ENCODE measurements around the gene RETREG3. TPM values are rescaled to one million over a fixed set of nuclear protein-coding genes. Genes with fewer than 3 reads are reported as not detected.

Gene RETREG3
- total and polyA plus RNA-seq, 2 experiments from 2014 or later: 36.3 to 55.3 TPM

DNA sequence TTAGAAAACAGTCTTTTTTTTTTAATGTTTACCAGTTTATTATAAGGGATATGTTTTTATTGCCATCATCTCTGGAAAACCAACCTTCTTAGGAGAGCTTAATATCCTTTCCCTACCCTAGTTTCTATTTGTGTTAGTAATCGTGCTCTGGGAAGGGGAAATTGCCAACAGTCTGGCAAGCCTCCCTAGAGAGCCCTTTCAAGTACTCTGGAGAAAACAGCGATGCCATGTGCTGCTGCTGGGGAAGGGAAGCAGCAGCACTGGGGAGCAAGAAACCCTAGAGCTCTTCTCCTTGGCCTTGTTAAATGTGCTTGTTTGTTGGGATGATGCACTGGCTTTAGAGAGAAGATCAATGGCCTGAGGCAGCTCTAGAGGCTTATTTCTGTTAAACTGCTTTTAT is 10.3 kb downstream of the RETREG3 start:
- no peak overlapping the region for H2AFZ ChIP-seq
- 92% methylated on average over 2 of the region's 2 CpGs for WGBS (ENCODE audit: low lambda C conversion rate, missing lambda C conversion rate)
- TF ChIP-seq, protein P1, sequence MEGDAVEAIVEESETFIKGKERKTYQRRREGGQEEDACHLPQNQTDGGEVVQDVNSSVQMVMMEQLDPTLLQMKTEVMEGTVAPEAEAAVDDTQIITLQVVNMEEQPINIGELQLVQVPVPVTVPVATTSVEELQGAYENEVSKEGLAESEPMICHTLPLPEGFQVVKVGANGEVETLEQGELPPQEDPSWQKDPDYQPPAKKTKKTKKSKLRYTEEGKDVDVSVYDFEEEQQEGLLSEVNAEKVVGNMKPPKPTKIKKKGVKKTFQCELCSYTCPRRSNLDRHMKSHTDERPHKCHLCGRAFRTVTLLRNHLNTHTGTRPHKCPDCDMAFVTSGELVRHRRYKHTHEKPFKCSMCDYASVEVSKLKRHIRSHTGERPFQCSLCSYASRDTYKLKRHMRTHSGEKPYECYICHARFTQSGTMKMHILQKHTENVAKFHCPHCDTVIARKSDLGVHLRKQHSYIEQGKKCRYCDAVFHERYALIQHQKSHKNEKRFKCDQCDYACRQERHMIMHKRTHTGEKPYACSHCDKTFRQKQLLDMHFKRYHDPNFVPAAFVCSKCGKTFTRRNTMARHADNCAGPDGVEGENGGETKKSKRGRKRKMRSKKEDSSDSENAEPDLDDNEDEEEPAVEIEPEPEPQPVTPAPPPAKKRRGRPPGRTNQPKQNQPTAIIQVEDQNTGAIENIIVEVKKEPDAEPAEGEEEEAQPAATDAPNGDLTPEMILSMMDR (IDR thresholded peaks at IDR 0.05; ENCODE audit: poor library complexity): no peak
- no peak for TF ChIP-seq EZH2 (IDR thresholded peaks at IDR 0.05; ENCODE audit: borderline replicate concordance)
- no peak for TF ChIP-seq EZH2phosphoT487 (IDR thresholded peaks at IDR 0.05; ENCODE audit: low read depth, severe bottlenecking, unreplicated experiment)
- DNase-seq (ENCODE audit: low spot score): no peak
- no peaks in the 10 kb centered on the region for H3K9me2 ChIP-seq (replicated peaks; ENCODE audit: insufficient read depth)
- peaks cover 89% of the 10 kb centered on the region for H3K79me2 ChIP-seq
- no peak overlapping the region for H3K27ac ChIP-seq
- no peak overlapping the region for H3K4me2 ChIP-seq
- no peaks in the 10 kb centered on the region for H3K9me3 ChIP-seq (ENCODE audit: low read depth)
- H3K36me3 ChIP-seq (replicated peaks; ENCODE audit: insufficient read depth, low read depth): no peaks in the 10 kb centered on the region
- no peaks in the 10 kb centered on the region for H3K4me1 ChIP-seq (ENCODE audit: insufficient read depth)
- H3K27me3 ChIP-seq: no peaks in the 10 kb centered on the region
- no peak overlapping the region for H3K4me3 ChIP-seq
- H4K20me1 ChIP-seq (ENCODE audit: insufficient read depth, poor library complexity, severe bottlenecking): peaks cover 36% of the 10 kb centered on the region

DNA sequence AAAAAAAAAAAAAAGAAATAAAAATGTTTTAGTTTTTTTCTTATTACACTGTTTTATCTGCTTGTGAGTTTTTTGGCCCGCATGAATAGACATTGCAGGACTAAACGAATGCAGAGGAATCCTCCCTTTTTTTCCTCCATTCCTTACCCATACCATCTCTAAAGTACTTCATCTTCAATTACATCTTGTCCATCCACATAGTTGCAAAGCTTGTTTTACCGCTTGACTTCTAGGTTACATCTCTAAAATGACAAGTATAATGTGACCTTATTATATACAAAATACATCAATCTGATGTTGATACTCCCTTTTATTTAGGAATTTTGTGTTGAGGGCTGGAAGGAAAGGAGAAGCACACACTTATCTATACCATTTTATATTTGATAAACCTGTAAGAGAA is 12.8 kb downstream of the RETREG3 start:
- no peak overlapping the region for H3K27ac ChIP-seq
- TF ChIP-seq EZH2phosphoT487 (IDR thresholded peaks at IDR 0.05; ENCODE audit: low read depth, severe bottlenecking, unreplicated experiment): no peak
- TF ChIP-seq, protein P1 (IDR thresholded peaks at IDR 0.05; ENCODE audit: poor library complexity): no peak
- no peak for TF ChIP-seq EZH2 (IDR thresholded peaks at IDR 0.05; ENCODE audit: borderline replicate concordance)
- no peak for DNase-seq (ENCODE audit: low spot score)
- H3K4me1 ChIP-seq (ENCODE audit: insufficient read depth): no peaks in the 10 kb centered on the region
- peaks cover 80% of the 10 kb centered on the region for H3K79me2 ChIP-seq
- no peaks in the 10 kb centered on the region for H3K9me3 ChIP-seq (ENCODE audit: low read depth)
- no peak overlapping the region for H3K4me3 ChIP-seq
- H2AFZ ChIP-seq: no peak overlapping the region
- no peaks in the 10 kb centered on the region for H3K36me3 ChIP-seq (replicated peaks; ENCODE audit: insufficient read depth, low read depth)
- no peak overlapping the region for H3K4me2 ChIP-seq
- H3K9me2 ChIP-seq (replicated peaks; ENCODE audit: insufficient read depth): no peaks in the 10 kb centered on the region
- WGBS (ENCODE audit: low lambda C conversion rate, missing lambda C conversion rate): 92% methylated on average over 3 of the region's 3 CpGs
- no peaks in the 10 kb centered on the region for H3K27me3 ChIP-seq
- H4K20me1 ChIP-seq (ENCODE audit: insufficient read depth, poor library complexity, severe bottlenecking): peaks cover 12% of the 10 kb centered on the region

DNA sequence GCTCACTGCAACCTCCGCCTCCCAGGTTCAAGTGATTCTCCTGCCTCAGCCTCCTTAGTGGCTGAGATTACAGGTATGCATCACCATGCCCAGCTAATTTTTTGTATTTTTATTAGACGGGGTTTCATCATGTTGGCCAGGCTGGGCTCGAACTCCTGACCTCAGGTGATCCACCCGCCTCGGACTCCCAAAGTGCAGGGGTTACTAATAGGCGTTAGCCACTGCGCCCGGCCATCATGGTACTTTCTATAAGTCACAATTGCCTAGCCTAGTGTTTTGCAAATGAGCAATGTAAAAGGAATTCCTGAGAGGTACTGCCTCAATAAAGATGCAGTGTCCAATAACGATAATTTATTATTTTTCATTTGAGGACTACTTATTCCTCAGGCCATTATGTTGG is 17.8 kb downstream of the RETREG3 start:
- Histone ChIP-seq H3K36me3 (replicated peaks; ENCODE audit: insufficient read depth, low read depth) (no peaks in the 10 kb centered on the region), H3K4me2 (no peak overlapping the region), H3K4me3 (no peak overlapping the region), H2AFZ (no peak overlapping the region), H3K4me1 (ENCODE audit: insufficient read depth) (no peaks in the 10 kb centered on the region), H3K9me2 (replicated peaks; ENCODE audit: insufficient read depth) (no peaks in the 10 kb centered on the region), H3K9me3 (ENCODE audit: low read depth) (no peaks in the 10 kb centered on the region), H3K27me3 (no peaks in the 10 kb centered on the region), H4K20me1 (ENCODE audit: insufficient read depth, poor library complexity, severe bottlenecking) (no peaks in the 10 kb centered on the region), H3K27ac (no peak overlapping the region), H3K79me2 (peaks cover 34% of the 10 kb centered on the region)
- 96% methylated on average over 9 of the region's 9 CpGs for WGBS (ENCODE audit: low lambda C conversion rate, missing lambda C conversion rate)
- TF ChIP-seq EZH2 (IDR thresholded peaks at IDR 0.05; ENCODE audit: borderline replicate concordance): no peak
- TF ChIP-seq EZH2phosphoT487 (IDR thresholded peaks at IDR 0.05; ENCODE audit: low read depth, severe bottlenecking, unreplicated experiment): no peak
- TF ChIP-seq, protein P1 (IDR thresholded peaks at IDR 0.05; ENCODE audit: poor library complexity): no peak
- DNase-seq (ENCODE audit: low spot score): no peak

DNA sequence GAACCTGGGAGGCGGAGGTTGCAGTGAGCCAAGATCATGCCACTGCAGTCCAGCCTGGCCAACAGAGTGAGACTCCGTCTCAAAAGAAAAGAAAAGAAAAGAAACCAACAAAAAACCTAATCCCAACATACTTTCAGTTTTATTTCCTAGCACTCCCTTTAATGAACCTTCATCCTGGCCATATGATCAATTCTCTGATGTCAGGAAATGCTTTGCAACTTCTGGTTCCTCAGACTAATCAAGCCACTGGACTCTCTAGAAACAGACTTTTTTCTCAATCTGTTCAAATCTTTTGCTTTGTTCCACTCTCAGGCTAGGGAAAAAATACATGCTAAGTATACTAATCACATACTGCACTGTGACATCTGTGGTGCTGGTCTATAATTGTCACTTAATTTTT is 18.3 kb downstream of the RETREG3 start:
- Histone ChIP-seq H3K9me3 (ENCODE audit: low read depth) (no peaks in the 10 kb centered on the region), H3K36me3 (replicated peaks; ENCODE audit: insufficient read depth, low read depth) (no peaks in the 10 kb centered on the region), H3K79me2 (peaks cover 31% of the 10 kb centered on the region), H3K27ac (no peak overlapping the region), H2AFZ (no peak overlapping the region), H3K4me2 (no peak overlapping the region), H3K27me3 (no peaks in the 10 kb centered on the region), H3K9me2 (replicated peaks; ENCODE audit: insufficient read depth) (no peaks in the 10 kb centered on the region), H3K4me3 (no peak overlapping the region), H4K20me1 (ENCODE audit: insufficient read depth, poor library complexity, severe bottlenecking) (no peaks in the 10 kb centered on the region), H3K4me1 (ENCODE audit: insufficient read depth) (no peaks in the 10 kb centered on the region)
- DNase-seq (ENCODE audit: low spot score): no peak
- TF ChIP-seq, protein P1 (IDR thresholded peaks at IDR 0.05; ENCODE audit: poor library complexity): no peak
- TF ChIP-seq EZH2 (IDR thresholded peaks at IDR 0.05; ENCODE audit: borderline replicate concordance): no peak
- no peak for TF ChIP-seq EZH2phosphoT487 (IDR thresholded peaks at IDR 0.05; ENCODE audit: low read depth, severe bottlenecking, unreplicated experiment)
- WGBS (ENCODE audit: low lambda C conversion rate, missing lambda C conversion rate): 90% methylated on average over 2 of the region's 2 CpGs

All from hepatocyte (in vitro differentiated cells).